ENCODE data around the gene MRPL44.

The MRPL44 gene

GRCh38 chr2:223969856-223970255 is 12.6 kb downstream of the MRPL44 start:
- DNase-seq (ENCODE audit: low read depth in 1 of 2, low spot score in 1 of 2): no peak
- TF ChIP-seq CTCF (IDR thresholded peaks at IDR 0.05; ENCODE audit: insufficient read depth, low read length) (no peak), POLR2AphosphoS5 (IDR thresholded peaks at IDR 0.05; ENCODE audit: low read depth) (no peak), GABPA (IDR thresholded peaks at IDR 0.05; ENCODE audit: low read depth) (no peak), REST (IDR thresholded peaks at IDR 0.05; ENCODE audit: insufficient replicate concordance, low read depth) (no peak), SPI1 (IDR thresholded peaks at IDR 0.05; ENCODE audit: borderline replicate concordance, low read depth) (no peak)
- no peaks in the 10 kb centered on the region for H3K27me3 ChIP-seq (ENCODE audit: insufficient read depth, poor library complexity, severe bottlenecking)

GRCh38 chr2:223970343-223971128 is 13.3 kb downstream of the MRPL44 start:
- no peak overlapping the region for H3K4me3 ChIP-seq (replicated peaks; ENCODE audit: insufficient read depth, low read length)
- H3K27me3 ChIP-seq (ENCODE audit: insufficient read depth, poor library complexity, severe bottlenecking): no peaks in the 10 kb centered on the region
- no peak overlapping the region for H3K27ac ChIP-seq (replicated peaks)
- TF ChIP-seq REST (IDR thresholded peaks at IDR 0.05; ENCODE audit: insufficient replicate concordance, low read depth) (no peak), POLR2AphosphoS5 (IDR thresholded peaks at IDR 0.05; ENCODE audit: low read depth) (no peak), CTCF (IDR thresholded peaks at IDR 0.05; ENCODE audit: insufficient read depth, low read length) (peak; percentile 78)
- peak in 1 of 2 experiments; percentile 56 for DNase-seq (ENCODE audit: low read depth in 1 of 2, low spot score in 1 of 2)

More at GRCh38 chr2:223969856-223970255, 12.6 kb downstream of the MRPL44 start:
- Histone ChIP-seq H3K27ac (replicated peaks) (no peak overlapping the region), H3K4me3 (replicated peaks; ENCODE audit: insufficient read depth, low read length) (no peak overlapping the region)

- Histone ChIP-seq H3K27me3 (ENCODE audit: insufficient read depth, poor library complexity, severe bottlenecking) (no peaks in the 10 kb centered on the region), H3K4me3 (replicated peaks; ENCODE audit: insufficient read depth, low read length) (no peak overlapping the region), H3K27ac (replicated peaks) (no peak overlapping the region)
- no peak for DNase-seq (ENCODE audit: low read depth in 1 of 2, low spot score in 1 of 2)
- TF ChIP-seq POLR2AphosphoS5 (IDR thresholded peaks at IDR 0.05; ENCODE audit: low read depth): no peak
- TF ChIP-seq GABPA (IDR thresholded peaks at IDR 0.05; ENCODE audit: low read depth): no peak
- no peak for TF ChIP-seq CTCF (IDR thresholded peaks at IDR 0.05; ENCODE audit: insufficient read depth, low read length)
- no peak for TF ChIP-seq SPI1 (IDR thresholded peaks at IDR 0.05; ENCODE audit: borderline replicate concordance, low read depth)
- no peak for TF ChIP-seq REST (IDR thresholded peaks at IDR 0.05; ENCODE audit: insufficient replicate concordance, low read depth)
Observed at GRCh38 chr2:223971731-223972130, 14.5 kb downstream of the MRPL44 start.

Measured in HL-60 (cell line).